ENCODE measurements around the gene SMOC2. TPM values are rescaled to one million over a fixed set of nuclear protein-coding genes. Genes with fewer than 3 reads are reported as not detected.

SMOC2 gene
- total RNA-seq, 3 donors from 2014 or later (not counting 1 experiment from before 2014, with no cell fraction given), result not detected

- Histone ChIP-seq H3K27ac (ENCODE audit: low read length) (no peak overlapping the region), H3K4me3 (ENCODE audit: low read length) (no peak overlapping the region), H3K9me3 (ENCODE audit: control insufficient read depth, insufficient read depth, low read length) (no peaks in the 10 kb centered on the region), H3K27me3 (ENCODE audit: control insufficient read depth, insufficient read depth, low read length) (no peaks in the 10 kb centered on the region), H3K36me3 (ENCODE audit: control insufficient read depth, insufficient read depth, low read length) (no peaks in the 10 kb centered on the region), H3K4me1 (ENCODE audit: control insufficient read depth, insufficient read depth, low read length) (no peaks in the 10 kb centered on the region)
- DNase-seq (no peak), ATAC-seq (no peak)
- Mint-ChIP-seq H3K36me3 (no peaks in the 10 kb centered on the region), H3K27me3 (ENCODE audit: low read depth in 2 of 2) (peaks cover 8 to 14% of the 10 kb centered on the region in 2 donors), H3K27ac (no peak overlapping the region), H3K4me3 (no peak overlapping the region), H3K9me3 (no peaks in the 10 kb centered on the region), H3K4me1 (no peaks in the 10 kb centered on the region)
- intact Hi-C loops (cut with micrococcal nuclease), result no loop called here
- no peak for TF ChIP-seq CTCF (IDR thresholded peaks at IDR 0.05)
- 84% methylated on average over 8 of the region's 8 CpGs for WGBS (ENCODE audit: insufficient coverage)
Measured at GRCh38 chr6:168501561-168501960, 60.6 kb downstream of the SMOC2 start.

- Histone ChIP-seq H3K36me3 (ENCODE audit: control insufficient read depth, insufficient read depth, low read length) (no peaks in the 10 kb centered on the region), H3K27me3 (ENCODE audit: control insufficient read depth, insufficient read depth, low read length) (no peaks in the 10 kb centered on the region), H3K9me3 (ENCODE audit: control insufficient read depth, insufficient read depth, low read length) (no peaks in the 10 kb centered on the region), H3K27ac (ENCODE audit: low read length) (no peak overlapping the region), H3K4me3 (ENCODE audit: low read length) (no peak overlapping the region), H3K4me1 (ENCODE audit: control insufficient read depth, insufficient read depth, low read length) (no peaks in the 10 kb centered on the region)
- 98% methylated on average over 3 of the region's 3 CpGs for WGBS (ENCODE audit: insufficient coverage)
- Mint-ChIP-seq H3K4me1 (no peaks in the 10 kb centered on the region), H3K27me3 (ENCODE audit: low read depth in 2 of 2) (peaks cover 12 to 23% of the 10 kb centered on the region in 2 donors), H3K4me3 (no peak overlapping the region), H3K36me3 (no peaks in the 10 kb centered on the region), H3K27ac (no peak overlapping the region), H3K9me3 (no peaks in the 10 kb centered on the region)
- ATAC-seq (no peak), DNase-seq (no peak)
- intact Hi-C loops (cut with micrococcal nuclease), result no loop called here
- no peak for TF ChIP-seq CTCF (IDR thresholded peaks at IDR 0.05)
Measured at GRCh38 chr6:168504366-168504765, 63.4 kb downstream of the SMOC2 start.

GRCh38 chr6:168506460-168506859, 65.5 kb downstream of the SMOC2 start:
- no peaks in the 10 kb centered on the region for H3K4me1 ChIP-seq (ENCODE audit: control insufficient read depth, insufficient read depth, low read length)
- DNase-seq, result no peak

More at GRCh38 chr6:168506460-168506859, 65.5 kb downstream of the SMOC2 start:
- H3K36me3 Mint-ChIP-seq, result no peaks in the 10 kb centered on the region
- WGBS (ENCODE audit: insufficient coverage), result 57% methylated on average over 5 of the region's 5 CpGs
- no peaks in the 10 kb centered on the region for H3K36me3 ChIP-seq (ENCODE audit: control insufficient read depth, insufficient read depth, low read length)
- H3K27me3 ChIP-seq (ENCODE audit: control insufficient read depth, insufficient read depth, low read length), result no peaks in the 10 kb centered on the region
- TF ChIP-seq CTCF (IDR thresholded peaks at IDR 0.05), result no peak
- no peak overlapping the region for H3K4me3 ChIP-seq (ENCODE audit: low read length)
- no peak overlapping the region for H3K4me3 Mint-ChIP-seq
- no peaks in the 10 kb centered on the region for H3K4me1 Mint-ChIP-seq
- no peak for ATAC-seq
- no peaks in the 10 kb centered on the region for H3K9me3 Mint-ChIP-seq
- no peak overlapping the region for H3K27ac Mint-ChIP-seq
- H3K9me3 ChIP-seq (ENCODE audit: control insufficient read depth, insufficient read depth, low read length), result no peaks in the 10 kb centered on the region
- peaks cover 12 to 17% of the 10 kb centered on the region in 2 donors for H3K27me3 Mint-ChIP-seq (ENCODE audit: low read depth in 2 of 2)
- intact Hi-C loops (cut with micrococcal nuclease), result no loop called here
- no peak overlapping the region for H3K27ac ChIP-seq (ENCODE audit: low read length)
